ENCODE data around the gene BCO1.

GRCh38 chr16:81198635-81199034, 39.9 kb upstream of the BCO1 start:
- TF ChIP-seq, protein P1, sequence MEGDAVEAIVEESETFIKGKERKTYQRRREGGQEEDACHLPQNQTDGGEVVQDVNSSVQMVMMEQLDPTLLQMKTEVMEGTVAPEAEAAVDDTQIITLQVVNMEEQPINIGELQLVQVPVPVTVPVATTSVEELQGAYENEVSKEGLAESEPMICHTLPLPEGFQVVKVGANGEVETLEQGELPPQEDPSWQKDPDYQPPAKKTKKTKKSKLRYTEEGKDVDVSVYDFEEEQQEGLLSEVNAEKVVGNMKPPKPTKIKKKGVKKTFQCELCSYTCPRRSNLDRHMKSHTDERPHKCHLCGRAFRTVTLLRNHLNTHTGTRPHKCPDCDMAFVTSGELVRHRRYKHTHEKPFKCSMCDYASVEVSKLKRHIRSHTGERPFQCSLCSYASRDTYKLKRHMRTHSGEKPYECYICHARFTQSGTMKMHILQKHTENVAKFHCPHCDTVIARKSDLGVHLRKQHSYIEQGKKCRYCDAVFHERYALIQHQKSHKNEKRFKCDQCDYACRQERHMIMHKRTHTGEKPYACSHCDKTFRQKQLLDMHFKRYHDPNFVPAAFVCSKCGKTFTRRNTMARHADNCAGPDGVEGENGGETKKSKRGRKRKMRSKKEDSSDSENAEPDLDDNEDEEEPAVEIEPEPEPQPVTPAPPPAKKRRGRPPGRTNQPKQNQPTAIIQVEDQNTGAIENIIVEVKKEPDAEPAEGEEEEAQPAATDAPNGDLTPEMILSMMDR (conservative IDR thresholded peaks at IDR 0.05; ENCODE audit: low read length), result no peak
- TF ChIP-seq EZH2phosphoT487 (IDR thresholded peaks at IDR 0.05; ENCODE audit: borderline replicate concordance, low read depth, low read length), result no peak
